Mammary epithelial cell (primary cell): ENCODE measurements around the gene WNT7B.

Experiments
- CTCF ChIP-seq, 2 donors: IDR thresholded peaks in 1 of 2; conservative IDR thresholded peaks in 1 of 2; 2 replicates each; pipeline ENCODE4 v1.5.1; 2011 to 2012; ENCODE audit warnings: inconsistent platforms in 2 of 2, low read length in 2 of 2, mild to moderate bottlenecking in 2 of 2, control low read depth in 1 of 2, low read depth in 1 of 2; ENCODE audit not compliant: insufficient read depth in 1 of 2; ENCODE audit errors: extremely low read depth in 1 of 2
- EZH2 ChIP-seq: IDR thresholded peaks from 2 replicates; pipeline ENCODE4 v1.6.1; 2012; ENCODE audit warnings: low read length, inconsistent platforms, borderline replicate concordance

DNA sequence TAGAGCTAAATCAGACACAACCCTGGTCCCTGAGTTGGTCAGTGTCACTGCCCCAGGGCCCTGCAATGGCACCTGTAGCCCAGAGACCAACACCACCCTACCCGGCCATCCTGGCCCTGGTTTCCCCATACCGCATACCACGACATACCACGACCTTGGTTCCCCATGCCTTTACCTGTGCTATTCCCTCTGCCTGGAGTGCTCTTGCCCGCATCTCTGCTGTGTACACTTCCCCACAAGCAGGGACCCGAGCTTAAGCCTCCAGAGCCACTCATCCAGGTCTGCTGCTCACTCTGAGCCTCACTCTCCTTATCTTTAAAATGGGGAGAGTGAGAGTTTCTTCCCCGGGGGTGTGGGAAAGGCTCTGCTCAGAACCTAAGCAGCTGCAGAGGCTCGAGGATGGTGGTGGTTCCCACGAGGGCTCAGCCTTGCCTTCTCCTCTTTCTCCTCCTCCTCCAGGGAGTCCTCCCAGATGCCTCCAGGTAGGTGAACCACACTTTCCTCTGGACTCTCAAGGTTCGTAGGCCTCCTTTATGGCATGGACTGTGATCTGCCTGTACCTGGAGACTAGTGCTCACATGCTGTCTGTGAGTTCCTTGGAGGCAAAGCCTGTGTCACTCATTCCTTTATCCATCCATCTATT lies 48.1 kb downstream of the WNT7B start:
- TF ChIP-seq CTCF (conservative IDR thresholded peaks at IDR 0.05 in 1 of 2, IDR thresholded peaks at IDR 0.05 in 1 of 2; ENCODE audit: extremely low read depth in 1 of 2, insufficient read depth in 1 of 2, low read depth in 1 of 2, low read length in 2 of 2) (no peak), EZH2 (no peak)
